Measurements from ENCODE around the gene PDLIM7.
A peak's percentile ranks its signal among the peaks of the same experiment; 100 is the strongest.

Gene PDLIM7

GRCh38 chr5:177505075-177505474, 7.7 kb upstream of the PDLIM7 start:
- no peak for DNase-seq (ENCODE audit: low read depth)

GRCh38 chr5:177504086-177505056, 7.0 kb upstream of the PDLIM7 start:
- DNase-seq (ENCODE audit: low read depth): no peak

- no peak for DNase-seq (ENCODE audit: low read depth)
Measured at GRCh38 chr5:177503351-177504085, 6.1 kb upstream of the PDLIM7 start.

- no peak for DNase-seq (ENCODE audit: low read depth)
Measured at GRCh38 chr5:177502886-177503285, 5.5 kb upstream of the PDLIM7 start.

GRCh38 chr5:177501874-177502678, 4.7 kb upstream of the PDLIM7 start:
- no peak for DNase-seq (ENCODE audit: low read depth)

- peak; percentile 82 for DNase-seq (ENCODE audit: low read depth)
Measured at GRCh38 chr5:177500685-177501522, 3.5 kb upstream of the PDLIM7 start.

GRCh38 chr5:177499842-177500241, 2.4 kb upstream of the PDLIM7 start:
- no peak for DNase-seq (ENCODE audit: low read depth)

GRCh38 chr5:177498013-177498787, 796 bp upstream of the PDLIM7 start:
- no peak for DNase-seq (ENCODE audit: low read depth)

GRCh38 chr5:177496727-177497291, 595 bp downstream of the PDLIM7 start:
- no peak for DNase-seq (ENCODE audit: low read depth)

GRCh38 chr5:177496070-177496726, 1.2 kb downstream of the PDLIM7 start:
- no peak for DNase-seq (ENCODE audit: low read depth)

GRCh38 chr5:177495243-177496060, 2.0 kb downstream of the PDLIM7 start:
- no peak for DNase-seq (ENCODE audit: low read depth)

- no peak for DNase-seq (ENCODE audit: low read depth)
Measured at GRCh38 chr5:177494346-177495195, 2.8 kb downstream of the PDLIM7 start.

- no peak for DNase-seq (ENCODE audit: low read depth)
Measured at GRCh38 chr5:177493795-177494345, 3.5 kb downstream of the PDLIM7 start.

GRCh38 chr5:177492841-177493240, 4.6 kb downstream of the PDLIM7 start:
- no peak for DNase-seq (ENCODE audit: low read depth)

- DNase-seq (ENCODE audit: low read depth): no peak
Measured at GRCh38 chr5:177491983-177492746, 5.2 kb downstream of the PDLIM7 start.

- DNase-seq (ENCODE audit: low read depth): no peak
Measured at GRCh38 chr5:177491429-177491945, 5.9 kb downstream of the PDLIM7 start.

Data from stimulated activated CD8-positive, alpha-beta memory T cell treated with anti-CD3 and anti-CD28 coated beads, Interleukin-12 subunit alpha, Interleukin-12 subunit beta, amount 100 ng/mL, for 1 hour (primary cell).